ENCODE results near the gene NPAS2. TPM values are rescaled to one million over a fixed set of nuclear protein-coding genes. Genes with fewer than 3 reads are reported as not detected.

Gene NPAS2
- total and polyA plus RNA-seq, 2 donors (not counting 1 experiment from before 2014, with no cell fraction given): 3.6 to 4.9 TPM

DNA sequence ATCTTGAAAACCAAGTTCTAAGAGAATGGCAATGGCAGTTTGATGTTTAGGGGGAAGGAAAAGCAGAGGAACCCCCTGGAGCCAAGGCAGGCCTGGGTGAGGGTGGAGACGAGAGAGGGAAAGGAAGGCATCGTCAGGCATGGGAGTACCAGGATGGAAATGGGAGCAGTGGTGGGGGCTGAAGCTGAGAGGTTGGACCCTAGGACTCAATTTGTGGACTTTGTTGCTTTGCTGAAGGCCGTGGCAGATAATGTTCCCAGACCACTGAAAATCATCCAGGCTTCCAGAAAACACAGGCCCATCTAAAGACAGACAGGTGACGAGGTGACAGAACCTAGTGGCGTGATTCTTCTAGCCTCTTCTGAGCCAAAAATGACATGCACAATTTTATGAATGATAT lies 4.9 kb downstream of the NPAS2 start:
- TF ChIP-seq, protein P1, sequence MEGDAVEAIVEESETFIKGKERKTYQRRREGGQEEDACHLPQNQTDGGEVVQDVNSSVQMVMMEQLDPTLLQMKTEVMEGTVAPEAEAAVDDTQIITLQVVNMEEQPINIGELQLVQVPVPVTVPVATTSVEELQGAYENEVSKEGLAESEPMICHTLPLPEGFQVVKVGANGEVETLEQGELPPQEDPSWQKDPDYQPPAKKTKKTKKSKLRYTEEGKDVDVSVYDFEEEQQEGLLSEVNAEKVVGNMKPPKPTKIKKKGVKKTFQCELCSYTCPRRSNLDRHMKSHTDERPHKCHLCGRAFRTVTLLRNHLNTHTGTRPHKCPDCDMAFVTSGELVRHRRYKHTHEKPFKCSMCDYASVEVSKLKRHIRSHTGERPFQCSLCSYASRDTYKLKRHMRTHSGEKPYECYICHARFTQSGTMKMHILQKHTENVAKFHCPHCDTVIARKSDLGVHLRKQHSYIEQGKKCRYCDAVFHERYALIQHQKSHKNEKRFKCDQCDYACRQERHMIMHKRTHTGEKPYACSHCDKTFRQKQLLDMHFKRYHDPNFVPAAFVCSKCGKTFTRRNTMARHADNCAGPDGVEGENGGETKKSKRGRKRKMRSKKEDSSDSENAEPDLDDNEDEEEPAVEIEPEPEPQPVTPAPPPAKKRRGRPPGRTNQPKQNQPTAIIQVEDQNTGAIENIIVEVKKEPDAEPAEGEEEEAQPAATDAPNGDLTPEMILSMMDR (conservative IDR thresholded peaks at IDR 0.05 in 1 of 2, IDR thresholded peaks at IDR 0.05 in 1 of 2; ENCODE audit: low read depth in 1 of 2, low read length in 2 of 2): no peak
- TF ChIP-seq EZH2 (IDR thresholded peaks at IDR 0.05; ENCODE audit: low read length, missing control alignments): no peak
- Histone ChIP-seq H3K9ac (ENCODE audit: insufficient read depth, low read length) (no peak overlapping the region), H3K4me2 (ENCODE audit: extremely low read depth, insufficient read depth, low read length) (no peak overlapping the region), H3K4me1 (ENCODE audit: control insufficient read depth, extremely low read depth, insufficient read depth, low read length) (no peaks in the 10 kb centered on the region), H2AFZ (ENCODE audit: low read length) (no peak overlapping the region), H3K36me3 (ENCODE audit: control insufficient read depth, insufficient read depth, low read length) (no peaks in the 10 kb centered on the region), H3K4me3 (replicated peaks in 1 of 4; ENCODE audit: control extremely low read depth in 1 of 4, insufficient read depth in 1 of 4, low read depth in 3 of 4, low read length in 4 of 4) (no peak overlapping the region), H4K20me1 (ENCODE audit: control insufficient read depth, extremely low read depth, insufficient read depth, low read length) (no peaks in the 10 kb centered on the region), H3K27me3 (ENCODE audit: control insufficient read depth, insufficient read depth, low read length) (no peaks in the 10 kb centered on the region), H3K79me2 (ENCODE audit: control insufficient read depth, insufficient read depth, low read length) (no peaks in the 10 kb centered on the region), H3K9me3 (ENCODE audit: control insufficient read depth, insufficient read depth, low read depth, low read length) (no peaks in the 10 kb centered on the region), H3K27ac (ENCODE audit: insufficient read depth, low read length) (no peak overlapping the region)
- no peak for DNase-seq (ENCODE audit: low read depth in 2 of 2)

DNA sequence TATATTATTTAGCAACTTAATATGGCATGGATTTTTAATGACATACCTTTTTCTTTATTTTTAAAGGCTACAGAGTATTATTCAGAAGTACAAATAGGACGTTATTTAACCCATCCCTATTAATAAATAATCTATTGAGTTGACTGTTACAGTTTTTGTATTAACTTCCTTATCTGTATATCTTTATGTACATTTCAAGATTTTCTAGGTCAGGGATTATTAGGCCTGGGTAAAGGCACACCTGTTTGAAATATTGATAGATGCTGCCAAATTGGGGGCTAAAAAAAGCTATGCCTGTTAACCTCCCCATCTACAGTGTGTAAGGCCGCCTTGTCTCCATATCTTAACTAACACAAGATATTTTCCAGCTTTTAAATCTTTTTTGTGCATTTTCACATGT lies 6.6 kb downstream of the NPAS2 start:
- no peaks in the 10 kb centered on the region for H3K36me3 ChIP-seq (ENCODE audit: control insufficient read depth, insufficient read depth, low read length)
- no peak for DNase-seq (ENCODE audit: low read depth in 2 of 2)
- no peak overlapping the region for H3K4me3 ChIP-seq (replicated peaks in 1 of 4; ENCODE audit: control extremely low read depth in 1 of 4, insufficient read depth in 1 of 4, low read depth in 3 of 4, low read length in 4 of 4)
- no peaks in the 10 kb centered on the region for H3K9me3 ChIP-seq (ENCODE audit: control insufficient read depth, insufficient read depth, low read depth, low read length)
- no peak overlapping the region for H2AFZ ChIP-seq (ENCODE audit: low read length)
- H3K9ac ChIP-seq (ENCODE audit: insufficient read depth, low read length): no peak overlapping the region
- no peak overlapping the region for H3K4me2 ChIP-seq (ENCODE audit: extremely low read depth, insufficient read depth, low read length)
- no peaks in the 10 kb centered on the region for H3K79me2 ChIP-seq (ENCODE audit: control insufficient read depth, insufficient read depth, low read length)
- no peak overlapping the region for H3K27ac ChIP-seq (ENCODE audit: insufficient read depth, low read length)
- no peaks in the 10 kb centered on the region for H3K27me3 ChIP-seq (ENCODE audit: control insufficient read depth, insufficient read depth, low read length)
- H4K20me1 ChIP-seq (ENCODE audit: control insufficient read depth, extremely low read depth, insufficient read depth, low read length): no peaks in the 10 kb centered on the region
- H3K4me1 ChIP-seq (ENCODE audit: control insufficient read depth, extremely low read depth, insufficient read depth, low read length): no peaks in the 10 kb centered on the region
- TF ChIP-seq, protein P1 (conservative IDR thresholded peaks at IDR 0.05 in 1 of 2, IDR thresholded peaks at IDR 0.05 in 1 of 2; ENCODE audit: low read depth in 1 of 2, low read length in 2 of 2): no peak
- no peak for TF ChIP-seq EZH2 (IDR thresholded peaks at IDR 0.05; ENCODE audit: low read length, missing control alignments)

DNA sequence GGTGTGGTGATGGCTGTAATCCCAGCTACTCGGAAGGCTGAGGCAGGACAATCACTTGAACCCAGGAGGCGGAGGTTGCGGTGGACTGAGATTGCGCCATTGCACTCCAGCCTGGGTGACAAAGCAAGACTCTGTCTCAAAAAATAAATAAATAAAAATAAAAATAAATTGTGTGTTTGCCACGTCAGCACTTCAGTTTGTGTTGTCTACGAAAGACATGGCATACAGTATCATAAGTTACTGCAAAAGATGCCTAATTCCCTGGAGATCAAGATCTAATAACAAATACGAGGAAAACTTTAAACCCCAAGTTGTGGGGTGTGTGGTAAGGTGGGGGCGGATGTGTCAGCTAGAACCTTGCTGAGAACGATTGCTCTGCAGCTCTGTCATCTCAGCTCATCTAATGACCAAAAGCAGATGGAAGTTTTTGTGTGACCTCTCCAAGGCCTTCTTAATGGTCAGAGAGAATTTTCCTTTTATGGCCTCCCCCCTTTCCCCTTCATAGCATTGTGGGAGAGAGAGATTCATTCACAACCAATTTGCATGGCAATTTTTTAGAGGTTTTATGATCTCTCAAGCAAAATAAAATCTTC lies 11.3 kb downstream of the NPAS2 start:
- Histone ChIP-seq H3K4me3 (replicated peaks in 1 of 4; ENCODE audit: control extremely low read depth in 1 of 4, insufficient read depth in 1 of 4, low read depth in 3 of 4, low read length in 4 of 4) (no peak overlapping the region), H3K4me1 (ENCODE audit: control insufficient read depth, extremely low read depth, insufficient read depth, low read length) (no peaks in the 10 kb centered on the region), H2AFZ (ENCODE audit: low read length) (no peak overlapping the region), H3K36me3 (ENCODE audit: control insufficient read depth, insufficient read depth, low read length) (no peaks in the 10 kb centered on the region), H3K27me3 (ENCODE audit: control insufficient read depth, insufficient read depth, low read length) (no peaks in the 10 kb centered on the region), H3K9ac (ENCODE audit: insufficient read depth, low read length) (no peak overlapping the region), H4K20me1 (ENCODE audit: control insufficient read depth, extremely low read depth, insufficient read depth, low read length) (no peaks in the 10 kb centered on the region), H3K79me2 (ENCODE audit: control insufficient read depth, insufficient read depth, low read length) (no peaks in the 10 kb centered on the region), H3K9me3 (ENCODE audit: control insufficient read depth, insufficient read depth, low read depth, low read length) (no peaks in the 10 kb centered on the region), H3K27ac (ENCODE audit: insufficient read depth, low read length) (no peak overlapping the region), H3K4me2 (ENCODE audit: extremely low read depth, insufficient read depth, low read length) (no peak overlapping the region)
- no peak for TF ChIP-seq EZH2 (IDR thresholded peaks at IDR 0.05; ENCODE audit: low read length, missing control alignments)
- TF ChIP-seq, protein P1 (conservative IDR thresholded peaks at IDR 0.05 in 1 of 2, IDR thresholded peaks at IDR 0.05 in 1 of 2; ENCODE audit: low read depth in 1 of 2, low read length in 2 of 2): no peak
- peak in 1 of 2 donors; percentile 27 for DNase-seq (ENCODE audit: low read depth in 2 of 2)
